ENCODE measurements around the gene SOX15. TPM values are rescaled to one million over a fixed set of nuclear protein-coding genes. Genes with fewer than 3 reads are reported as not detected.

The SOX15 gene
- total and polyA plus RNA-seq, 2 of the 13 experiments (the other 11 are each of a cell fraction or from before 2014, with no cell fraction given): 0.07 to 0.18 TPM

DNA sequence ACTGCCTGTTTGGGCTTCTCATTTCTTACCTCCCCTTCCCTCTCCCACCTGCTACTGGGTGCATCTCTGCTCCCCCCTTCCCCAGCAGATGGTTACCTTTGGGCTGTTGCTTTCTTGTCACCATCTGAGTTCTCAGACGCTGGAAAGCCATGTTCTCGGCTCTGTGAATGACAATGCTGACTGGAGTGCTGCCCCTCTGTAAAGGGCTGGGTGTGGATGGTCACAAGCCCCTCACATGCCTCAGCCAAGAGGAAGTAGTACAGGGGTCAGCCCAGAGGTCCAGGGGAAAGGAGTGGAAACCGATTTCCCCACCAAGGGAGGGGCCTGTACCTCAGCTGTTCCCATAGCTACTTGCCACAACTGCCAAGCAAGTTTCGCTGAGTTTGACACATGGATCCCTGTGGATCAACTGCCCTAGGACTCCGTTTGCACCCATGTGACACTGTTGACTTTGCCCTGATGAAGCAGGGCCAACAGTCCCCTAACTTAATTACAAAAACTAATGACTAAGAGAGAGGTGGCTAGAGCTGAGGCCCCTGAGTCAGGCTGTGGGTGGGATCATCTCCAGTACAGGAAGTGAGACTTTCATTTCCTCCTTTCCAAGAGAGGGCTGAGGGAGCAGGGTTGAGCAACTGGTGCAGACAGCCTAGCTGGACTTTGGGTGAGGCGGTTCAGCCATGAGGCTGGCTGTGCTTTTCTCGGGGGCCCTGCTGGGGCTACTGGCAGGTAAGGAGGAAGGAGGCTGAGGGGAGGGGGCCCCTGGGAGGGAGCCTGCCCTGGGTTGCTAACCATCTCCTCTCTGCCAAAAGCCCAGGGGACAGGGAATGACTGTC lies 10.7 kb downstream of the SOX15 start, which contains the start of gene CD68 (continued):
- TF ChIP-seq, protein P1, sequence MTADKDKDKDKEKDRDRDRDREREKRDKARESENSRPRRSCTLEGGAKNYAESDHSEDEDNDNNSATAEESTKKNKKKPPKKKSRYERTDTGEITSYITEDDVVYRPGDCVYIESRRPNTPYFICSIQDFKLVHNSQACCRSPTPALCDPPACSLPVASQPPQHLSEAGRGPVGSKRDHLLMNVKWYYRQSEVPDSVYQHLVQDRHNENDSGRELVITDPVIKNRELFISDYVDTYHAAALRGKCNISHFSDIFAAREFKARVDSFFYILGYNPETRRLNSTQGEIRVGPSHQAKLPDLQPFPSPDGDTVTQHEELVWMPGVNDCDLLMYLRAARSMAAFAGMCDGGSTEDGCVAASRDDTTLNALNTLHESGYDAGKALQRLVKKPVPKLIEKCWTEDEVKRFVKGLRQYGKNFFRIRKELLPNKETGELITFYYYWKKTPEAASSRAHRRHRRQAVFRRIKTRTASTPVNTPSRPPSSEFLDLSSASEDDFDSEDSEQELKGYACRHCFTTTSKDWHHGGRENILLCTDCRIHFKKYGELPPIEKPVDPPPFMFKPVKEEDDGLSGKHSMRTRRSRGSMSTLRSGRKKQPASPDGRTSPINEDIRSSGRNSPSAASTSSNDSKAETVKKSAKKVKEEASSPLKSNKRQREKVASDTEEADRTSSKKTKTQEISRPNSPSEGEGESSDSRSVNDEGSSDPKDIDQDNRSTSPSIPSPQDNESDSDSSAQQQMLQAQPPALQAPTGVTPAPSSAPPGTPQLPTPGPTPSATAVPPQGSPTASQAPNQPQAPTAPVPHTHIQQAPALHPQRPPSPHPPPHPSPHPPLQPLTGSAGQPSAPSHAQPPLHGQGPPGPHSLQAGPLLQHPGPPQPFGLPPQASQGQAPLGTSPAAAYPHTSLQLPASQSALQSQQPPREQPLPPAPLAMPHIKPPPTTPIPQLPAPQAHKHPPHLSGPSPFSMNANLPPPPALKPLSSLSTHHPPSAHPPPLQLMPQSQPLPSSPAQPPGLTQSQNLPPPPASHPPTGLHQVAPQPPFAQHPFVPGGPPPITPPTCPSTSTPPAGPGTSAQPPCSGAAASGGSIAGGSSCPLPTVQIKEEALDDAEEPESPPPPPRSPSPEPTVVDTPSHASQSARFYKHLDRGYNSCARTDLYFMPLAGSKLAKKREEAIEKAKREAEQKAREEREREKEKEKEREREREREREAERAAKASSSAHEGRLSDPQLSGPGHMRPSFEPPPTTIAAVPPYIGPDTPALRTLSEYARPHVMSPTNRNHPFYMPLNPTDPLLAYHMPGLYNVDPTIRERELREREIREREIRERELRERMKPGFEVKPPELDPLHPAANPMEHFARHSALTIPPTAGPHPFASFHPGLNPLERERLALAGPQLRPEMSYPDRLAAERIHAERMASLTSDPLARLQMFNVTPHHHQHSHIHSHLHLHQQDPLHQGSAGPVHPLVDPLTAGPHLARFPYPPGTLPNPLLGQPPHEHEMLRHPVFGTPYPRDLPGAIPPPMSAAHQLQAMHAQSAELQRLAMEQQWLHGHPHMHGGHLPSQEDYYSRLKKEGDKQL (CRISPR knock-in tag; IDR thresholded peaks at IDR 0.05; ENCODE audit: low read depth): no peak
- TF ChIP-seq SETDB1 (CRISPR knock-in tag; IDR thresholded peaks at IDR 0.05; ENCODE audit: borderline replicate concordance) (no peak), ZSCAN12 (CRISPR knock-in tag; IDR thresholded peaks at IDR 0.05) (peak; percentile 78; the same call in 1 of the 2 replicates), ZNF496 (CRISPR knock-in tag; IDR thresholded peaks at IDR 0.05; ENCODE audit: insufficient replicate concordance) (no peak), ZSCAN30 (CRISPR knock-in tag; IDR thresholded peaks at IDR 0.05) (no peak), ZNF577 (CRISPR knock-in tag; IDR thresholded peaks at IDR 0.05; ENCODE audit: borderline replicate concordance, low read depth) (no peak), MAF1 (CRISPR knock-in tag; IDR thresholded peaks at IDR 0.05; ENCODE audit: borderline replicate concordance) (0 out of 2 replicates have a peak, but pooled peaks have one; percentile 75), ZNF251 (CRISPR knock-in tag; IDR thresholded peaks at IDR 0.05) (no peak), ZFX (CRISPR knock-in tag; IDR thresholded peaks at IDR 0.05; ENCODE audit: low read depth) (peak; percentile 57), SUZ12 (IDR thresholded peaks at IDR 0.05; ENCODE audit: low read depth, low read length) (no peak), EP300 (IDR thresholded peaks at IDR 0.05; ENCODE audit: low read depth in 2 of 2, low read length in 2 of 2) (no peak; a peak in 1 of 4 replicates), EP300 (CRISPR knock-in tag; IDR thresholded peaks at IDR 0.05; ENCODE audit: borderline replicate concordance) (peak; percentile 34; the same call in 1 of the 2 replicates), THYN1 (CRISPR knock-in tag; IDR thresholded peaks at IDR 0.05; ENCODE audit: borderline replicate concordance, low read depth) (no peak), MAFK (conservative IDR thresholded peaks at IDR 0.05 in 1 of 2, IDR thresholded peaks at IDR 0.05 in 1 of 2; ENCODE audit: low read length in 2 of 2) (peak; percentile 48 to 57; a peak in 2 of 4 replicates), MEIS1 (CRISPR knock-in tag; IDR thresholded peaks at IDR 0.05; ENCODE audit: borderline replicate concordance) (no peak), ESRRA (CRISPR knock-in tag; IDR thresholded peaks at IDR 0.05; ENCODE audit: low read depth) (0 out of 2 replicates have a peak, but pooled peaks have one; percentile 46), RELA (CRISPR knock-in tag; IDR thresholded peaks at IDR 0.05) (0 out of 2 replicates have a peak, but pooled peaks have one; percentile 55), ZNF317 (CRISPR knock-in tag; IDR thresholded peaks at IDR 0.05) (peak; percentile 44; the same call in 1 of the 2 replicates), ZZZ3 (CRISPR knock-in tag; IDR thresholded peaks at IDR 0.05; ENCODE audit: borderline replicate concordance) (no peak)
- TF ChIP-seq, protein P2, sequence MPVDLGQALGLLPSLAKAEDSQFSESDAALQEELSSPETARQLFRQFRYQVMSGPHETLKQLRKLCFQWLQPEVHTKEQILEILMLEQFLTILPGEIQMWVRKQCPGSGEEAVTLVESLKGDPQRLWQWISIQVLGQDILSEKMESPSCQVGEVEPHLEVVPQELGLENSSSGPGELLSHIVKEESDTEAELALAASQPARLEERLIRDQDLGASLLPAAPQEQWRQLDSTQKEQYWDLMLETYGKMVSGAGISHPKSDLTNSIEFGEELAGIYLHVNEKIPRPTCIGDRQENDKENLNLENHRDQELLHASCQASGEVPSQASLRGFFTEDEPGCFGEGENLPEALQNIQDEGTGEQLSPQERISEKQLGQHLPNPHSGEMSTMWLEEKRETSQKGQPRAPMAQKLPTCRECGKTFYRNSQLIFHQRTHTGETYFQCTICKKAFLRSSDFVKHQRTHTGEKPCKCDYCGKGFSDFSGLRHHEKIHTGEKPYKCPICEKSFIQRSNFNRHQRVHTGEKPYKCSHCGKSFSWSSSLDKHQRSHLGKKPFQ (CRISPR knock-in tag; IDR thresholded peaks at IDR 0.05; ENCODE audit: insufficient replicate concordance): no peak

All from HepG2 (cell line).